Endothelial cell of umbilical vein (primary cell): ENCODE measurements around the gene P3H2.

ENCODE experiments used
- EZH2 ChIP-seq: IDR thresholded peaks from 2 replicates; pipeline ENCODE4 v1.6.1; 2012; ENCODE audit warnings: borderline replicate concordance, low read depth, mild to moderate bottlenecking, moderate library complexity, low read length, inconsistent platforms; ENCODE audit not compliant: severe bottlenecking
- GATA2 ChIP-seq: IDR thresholded peaks from 2 replicates; pipeline ENCODE4 v1.7.0; 2011; ENCODE audit warnings: low read depth, mild to moderate bottlenecking, moderate library complexity, mixed read lengths, low read length; ENCODE audit not compliant: insufficient read length, insufficient read depth
- JUN ChIP-seq: IDR thresholded peaks from 2 replicates; pipeline ENCODE4 v1.6.1; 2011; ENCODE audit warnings: borderline replicate concordance, low read depth; ENCODE audit not compliant: insufficient read length, insufficient read depth
- MYC ChIP-seq: IDR thresholded peaks from one replicate; pipeline ENCODE4 v1.6.1; 2011; ENCODE audit warnings: mild to moderate bottlenecking, low read depth, low read length
- POLR2A ChIP-seq: IDR thresholded peaks from 2 replicates; pipeline ENCODE4 v1.6.1; 2012; ENCODE audit warnings: low read depth, mild to moderate bottlenecking, control low read depth, low read length
- POLR2AphosphoS5 ChIP-seq: IDR thresholded peaks from 2 replicates; pipeline ENCODE4 v1.6.1; 2012; ENCODE audit warnings: low read depth, mild to moderate bottlenecking, control low read depth, low read length, moderate library complexity; ENCODE audit not compliant: insufficient read depth
- TF ChIP-seq, protein P1 (sequence below), 2 donors: IDR thresholded peaks; 1 replicate in 1 of 2; 2 replicates in 1 of 2; pipeline ENCODE4 v1.5.1; 2011; ENCODE audit warnings: low read length in 2 of 2, mild to moderate bottlenecking in 2 of 2, moderate library complexity in 2 of 2, control low read depth in 1 of 2, inconsistent platforms in 1 of 2, low read depth in 1 of 2; ENCODE audit not compliant: insufficient read depth in 1 of 2; ENCODE audit errors: extremely low read depth in 1 of 2
- TF ChIP-seq, protein P2 (sequence below): IDR thresholded peaks from 2 replicates; pipeline ENCODE4 v1.6.1; 2011; ENCODE audit not compliant: insufficient read depth, insufficient read length

DNA sequence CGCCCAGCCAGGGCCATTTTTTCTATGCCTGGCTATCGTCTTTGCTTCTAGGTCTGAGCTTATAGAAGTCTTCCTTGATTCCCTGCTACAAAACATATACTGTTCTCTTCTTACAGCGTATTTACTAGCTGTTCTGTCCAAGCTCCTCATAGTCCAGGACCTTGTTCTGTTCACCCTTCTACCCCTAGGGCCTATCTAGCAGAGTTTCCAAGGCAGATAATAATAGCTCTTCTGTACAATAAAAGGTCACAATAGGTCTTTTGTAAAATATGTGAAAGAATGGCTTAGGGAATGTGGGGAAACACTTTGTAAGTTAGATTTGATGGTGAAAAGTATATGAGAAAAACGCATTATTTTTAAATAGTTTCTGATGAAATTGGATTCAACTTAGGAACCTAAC lies 158.2 kb downstream of the P3H2 start:
- TF ChIP-seq, protein P1, sequence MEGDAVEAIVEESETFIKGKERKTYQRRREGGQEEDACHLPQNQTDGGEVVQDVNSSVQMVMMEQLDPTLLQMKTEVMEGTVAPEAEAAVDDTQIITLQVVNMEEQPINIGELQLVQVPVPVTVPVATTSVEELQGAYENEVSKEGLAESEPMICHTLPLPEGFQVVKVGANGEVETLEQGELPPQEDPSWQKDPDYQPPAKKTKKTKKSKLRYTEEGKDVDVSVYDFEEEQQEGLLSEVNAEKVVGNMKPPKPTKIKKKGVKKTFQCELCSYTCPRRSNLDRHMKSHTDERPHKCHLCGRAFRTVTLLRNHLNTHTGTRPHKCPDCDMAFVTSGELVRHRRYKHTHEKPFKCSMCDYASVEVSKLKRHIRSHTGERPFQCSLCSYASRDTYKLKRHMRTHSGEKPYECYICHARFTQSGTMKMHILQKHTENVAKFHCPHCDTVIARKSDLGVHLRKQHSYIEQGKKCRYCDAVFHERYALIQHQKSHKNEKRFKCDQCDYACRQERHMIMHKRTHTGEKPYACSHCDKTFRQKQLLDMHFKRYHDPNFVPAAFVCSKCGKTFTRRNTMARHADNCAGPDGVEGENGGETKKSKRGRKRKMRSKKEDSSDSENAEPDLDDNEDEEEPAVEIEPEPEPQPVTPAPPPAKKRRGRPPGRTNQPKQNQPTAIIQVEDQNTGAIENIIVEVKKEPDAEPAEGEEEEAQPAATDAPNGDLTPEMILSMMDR (IDR thresholded peaks at IDR 0.05; ENCODE audit: extremely low read depth in 1 of 2, insufficient read depth in 1 of 2, low read depth in 1 of 2, low read length in 2 of 2), result no peak
- TF ChIP-seq EZH2 (no peak), GATA2 (no peak), MYC (no peak), POLR2AphosphoS5 (no peak), POLR2A (no peak), JUN (no peak)
- TF ChIP-seq, protein P2, sequence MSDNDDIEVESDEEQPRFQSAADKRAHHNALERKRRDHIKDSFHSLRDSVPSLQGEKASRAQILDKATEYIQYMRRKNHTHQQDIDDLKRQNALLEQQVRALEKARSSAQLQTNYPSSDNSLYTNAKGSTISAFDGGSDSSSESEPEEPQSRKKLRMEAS, result no peak
